NCI-H1417 (cell line): ENCODE measurements around the gene GLIPR1.
"Not testable (repeated sequence)": the region's sequence is repeated elsewhere in the genome, so short reads cannot be mapped to it uniquely, and the experiment has no call there.

Experiments
- DNase-seq, 3 experiments: peaks; one replicate each; lab custom pipeline; 2025; lab: John Stamatoyannopoulos, UW

The GLIPR1 gene

DNA sequence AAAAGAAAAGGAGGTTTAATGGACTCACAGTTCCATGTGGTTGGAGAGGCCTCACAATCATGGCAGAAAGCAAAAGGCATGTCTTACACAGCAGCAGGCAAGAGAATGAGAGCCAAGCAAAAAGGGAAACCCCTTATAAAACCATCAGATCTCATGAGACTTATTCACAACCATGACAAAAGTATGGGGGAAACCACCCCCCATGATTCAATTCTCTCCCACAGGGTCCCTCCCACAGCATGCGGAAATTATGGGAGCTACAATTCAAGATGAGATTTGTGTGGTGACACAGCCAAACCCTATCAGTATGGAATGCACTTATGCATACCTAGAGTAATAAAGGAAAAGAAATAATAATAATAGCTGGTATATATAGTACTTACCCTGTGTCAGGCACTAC, 4.5 kb upstream of the GLIPR1 start:
- no peak for DNase-seq

DNA sequence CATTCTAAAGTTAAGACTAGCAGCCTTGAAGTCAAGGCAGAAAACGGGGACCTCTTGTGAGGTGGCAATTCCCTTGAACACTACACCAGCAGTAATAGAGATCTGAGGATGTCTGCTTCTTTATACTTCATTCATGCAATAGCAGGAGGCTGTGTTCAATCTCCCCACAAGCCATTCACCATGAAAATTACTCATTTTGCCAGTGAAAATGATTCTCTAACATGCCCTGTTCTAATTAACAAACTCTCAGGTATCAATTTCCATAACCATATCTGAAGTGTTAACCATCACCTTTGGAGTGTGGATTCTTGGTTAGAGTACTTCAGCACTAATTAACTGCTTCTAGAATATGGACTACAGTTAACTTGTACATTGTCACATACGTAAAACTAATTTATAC, 3.4 kb upstream of the GLIPR1 start:
- DNase-seq = no peak

DNA sequence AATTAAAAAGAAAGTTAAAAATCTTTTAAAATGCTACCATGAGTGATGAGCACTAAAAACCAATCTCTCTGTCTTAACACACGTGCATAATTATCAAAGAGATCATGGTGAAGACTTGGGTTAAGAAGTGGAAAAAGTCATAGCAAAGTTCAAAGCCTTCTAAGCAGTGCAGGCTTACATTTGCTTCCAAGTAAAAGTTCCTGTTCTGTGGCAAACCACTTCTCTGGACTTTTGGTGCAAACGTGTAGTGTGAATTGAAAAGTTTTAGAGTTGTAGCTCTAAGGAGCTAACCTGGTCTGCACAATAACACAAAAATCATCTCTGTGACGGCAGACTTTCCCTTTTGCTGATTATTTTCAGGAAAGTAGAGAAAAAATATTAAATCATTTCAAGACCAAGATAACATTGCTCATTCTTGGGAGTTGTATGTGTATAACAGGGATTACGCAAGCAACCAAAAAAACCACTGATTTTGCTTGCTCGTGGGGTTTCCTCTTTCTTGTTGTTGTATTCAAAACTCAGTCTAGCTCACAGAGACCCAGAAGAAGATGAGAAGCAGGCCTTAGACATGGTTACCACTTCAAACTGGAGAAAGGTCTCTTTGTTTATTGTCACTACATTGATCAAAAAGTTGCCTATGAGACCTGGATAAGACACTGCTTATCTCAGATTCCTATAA, 2.3 kb upstream of the GLIPR1 start:
- DNase-seq = no peak

- no peak for DNase-seq
Measured at GRCh38 chr12:75479963-75480461, 543 bp upstream of the GLIPR1 start.

DNA sequence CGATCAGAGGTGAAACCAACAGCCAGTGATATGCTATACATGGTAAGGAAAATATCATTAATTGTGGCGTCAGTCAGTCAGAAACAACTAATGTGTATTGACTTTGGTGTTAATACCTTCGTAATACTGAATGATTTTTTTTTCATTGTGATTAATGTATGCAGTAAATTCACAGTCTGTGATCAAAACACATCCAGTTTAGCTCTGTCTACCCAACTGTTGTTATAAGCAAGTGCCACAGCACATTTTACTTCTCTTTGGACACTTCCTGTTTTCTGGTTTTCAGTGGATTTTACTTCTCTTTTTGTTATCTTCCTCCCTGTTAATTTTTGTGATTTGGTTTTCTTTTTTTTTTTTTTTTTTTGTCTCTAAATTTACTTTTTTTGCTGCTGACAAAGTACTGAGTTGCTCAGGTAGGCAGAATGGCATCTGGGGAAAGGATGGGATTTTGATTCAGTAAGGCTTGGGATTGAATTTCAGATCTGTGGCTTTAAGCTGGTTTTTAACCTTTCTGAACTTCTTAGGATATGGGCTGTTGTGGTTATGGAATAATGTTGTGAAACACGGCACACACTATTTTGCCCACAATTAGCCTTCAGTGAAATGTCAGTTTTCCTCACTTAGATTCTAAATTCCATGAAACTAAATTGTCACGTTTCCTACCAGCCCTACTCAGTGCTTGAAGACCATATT, 604 bp downstream of the GLIPR1 start:
- no peak for DNase-seq

GRCh38 chr12:75481774-75482173, 1.2 kb downstream of the GLIPR1 start:
- DNase-seq = no peak

- peak in 2 of 3 experiments; percentile 36 to 71 for DNase-seq
Measured at GRCh38 chr12:75482646-75483045, 2.1 kb downstream of the GLIPR1 start.

GRCh38 chr12:75483431-75483830, 2.9 kb downstream of the GLIPR1 start:
- no peak for DNase-seq

- not testable (repeated sequence) for DNase-seq
Measured at GRCh38 chr12:75484450-75484849, 3.9 kb downstream of the GLIPR1 start.

GRCh38 chr12:75487308-75487707, 6.8 kb downstream of the GLIPR1 start:
- no peak for DNase-seq

- peak in 1 of 3 experiments; percentile 38 for DNase-seq
Measured at GRCh38 chr12:75488553-75488952, 8.0 kb downstream of the GLIPR1 start.

- no peak for DNase-seq
Measured at GRCh38 chr12:75489187-75489586, 8.6 kb downstream of the GLIPR1 start.

- no peak for DNase-seq
Measured at GRCh38 chr12:75489613-75490210, 9.2 kb downstream of the GLIPR1 start.

DNA sequence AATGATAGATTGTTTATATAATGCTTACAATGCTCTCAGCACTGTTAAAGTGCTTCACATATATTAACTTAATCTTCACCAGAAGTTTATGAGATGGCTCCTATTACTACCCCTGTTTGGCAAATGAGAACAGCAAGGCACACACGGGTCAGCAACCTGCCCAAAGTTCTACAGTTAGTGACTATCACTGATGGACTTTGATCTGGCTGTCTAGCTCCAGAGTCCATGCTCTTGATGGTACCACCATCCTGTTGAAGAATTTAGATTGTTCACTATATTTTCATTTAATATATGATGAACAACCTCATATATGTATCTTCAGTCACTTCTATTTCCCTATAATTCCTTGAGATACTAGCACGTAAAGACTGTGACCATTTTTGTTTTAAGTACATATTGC, 10.6 kb downstream of the GLIPR1 start:
- no peak for DNase-seq

- no peak for DNase-seq
Measured at GRCh38 chr12:75503459-75503858, 22.9 kb downstream of the GLIPR1 start.

- DNase-seq = no peak
Measured at GRCh38 chr12:75503866-75504265, 23.3 kb downstream of the GLIPR1 start.

DNA sequence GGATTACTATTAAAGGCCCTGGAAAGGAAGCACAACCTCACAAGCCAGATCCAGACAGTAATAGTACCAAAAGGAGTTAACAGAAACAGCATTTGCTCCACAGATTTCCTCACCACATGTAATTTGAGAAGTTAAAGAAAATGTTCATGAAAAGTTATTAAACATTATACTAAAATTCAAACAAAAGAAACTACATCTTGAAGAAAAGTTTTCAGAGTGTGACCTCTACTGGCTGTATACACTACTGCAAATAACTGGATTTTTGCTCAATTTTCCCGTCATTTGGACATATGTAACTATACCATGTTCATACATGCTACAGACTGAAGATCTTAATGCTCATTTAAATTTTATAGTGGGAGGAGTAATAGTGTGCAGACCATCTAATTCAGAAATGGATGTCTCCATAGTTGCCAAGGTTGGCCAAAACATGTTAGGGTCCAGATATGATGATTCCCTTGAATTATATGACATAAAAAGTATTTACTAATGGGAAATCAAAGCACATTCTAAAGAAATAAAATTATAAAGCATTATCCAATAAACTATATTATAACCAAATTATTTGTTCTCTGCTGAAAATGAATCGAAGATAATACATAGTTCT, 25.3 kb downstream of the GLIPR1 start:
- peak in 1 of 3 experiments; percentile 62 for DNase-seq

DNA sequence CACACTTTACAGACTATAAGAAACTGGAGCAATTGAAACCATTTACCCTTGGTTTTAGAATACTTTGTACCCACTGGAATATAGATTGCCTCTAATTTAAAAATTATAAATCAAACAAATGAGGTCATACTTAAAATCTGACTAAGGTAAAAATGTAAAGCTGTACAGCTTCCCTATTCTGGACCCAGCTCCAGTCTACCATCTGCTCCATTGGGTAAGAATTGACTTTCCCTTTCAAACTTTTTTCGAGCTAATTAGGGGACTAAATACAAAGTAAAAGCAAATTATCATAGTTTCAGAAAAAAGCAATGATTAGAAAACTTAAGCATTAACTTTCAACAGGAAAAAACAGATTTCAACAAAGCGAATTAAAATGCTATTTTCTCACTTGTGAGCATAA, 26.5 kb downstream of the GLIPR1 start:
- no peak for DNase-seq

DNA sequence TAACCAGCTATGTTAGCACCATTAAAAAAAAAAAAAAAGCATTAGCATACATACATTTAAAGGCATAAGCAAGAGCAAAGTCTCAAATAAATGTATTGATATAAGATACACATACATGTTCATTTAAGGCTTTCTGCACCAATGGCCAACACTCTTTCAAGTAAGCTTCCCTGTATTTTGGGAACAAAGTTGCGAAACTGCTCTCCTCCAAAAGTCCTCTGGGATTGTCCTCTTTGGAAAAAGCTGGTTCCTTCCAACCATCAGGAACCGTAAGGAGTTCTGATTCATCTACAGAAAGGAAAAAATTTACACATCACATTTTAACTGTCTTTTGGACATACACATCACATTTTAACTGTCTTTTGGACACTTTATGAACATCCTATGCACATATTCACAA, 27.6 kb downstream of the GLIPR1 start:
- no peak for DNase-seq

- no peak for DNase-seq
Measured at GRCh38 chr12:75509621-75510020, 29.1 kb downstream of the GLIPR1 start.

DNA sequence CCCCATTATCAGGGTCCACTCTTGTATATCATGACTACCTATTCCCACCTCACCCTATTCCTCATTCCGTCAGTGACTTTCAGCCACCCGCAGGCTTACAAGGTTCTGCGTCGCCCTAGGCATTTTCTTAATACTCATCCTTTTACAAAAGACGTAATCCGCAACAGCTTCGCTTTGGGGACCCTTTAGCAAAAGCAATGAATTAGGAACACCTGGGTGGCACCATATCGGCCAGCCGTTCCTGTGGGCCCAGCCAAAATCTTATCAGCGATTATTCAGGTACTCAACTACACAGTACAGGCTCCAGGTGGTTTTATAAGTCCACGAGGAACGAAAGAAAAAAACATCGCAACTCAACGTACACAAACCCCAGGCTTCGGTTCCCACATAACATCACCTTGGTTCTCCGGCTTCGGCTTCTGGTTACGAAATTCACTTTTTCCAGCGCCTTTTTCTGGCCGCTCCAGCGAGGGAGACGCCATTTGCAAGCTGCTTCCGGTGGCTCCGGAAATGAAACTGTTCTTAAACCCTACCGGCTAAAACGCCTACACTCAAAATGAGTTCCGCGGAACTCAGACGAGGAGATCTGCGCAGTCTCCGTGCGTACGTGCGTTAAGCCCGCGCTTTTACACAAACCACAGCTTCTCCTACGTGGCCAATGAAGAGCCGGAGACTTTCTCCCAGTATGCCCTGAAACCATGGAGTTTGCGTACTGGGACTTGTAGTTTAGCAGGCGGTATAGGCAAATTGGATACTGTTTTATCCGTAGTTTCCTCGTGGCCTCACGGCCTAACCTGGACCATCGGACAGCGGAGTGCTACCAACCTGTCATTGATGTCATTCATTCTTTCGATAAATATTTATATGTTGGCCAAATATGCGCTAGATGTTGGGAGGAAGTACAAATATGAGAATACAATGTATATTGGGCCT, 30.8 kb downstream of the GLIPR1 start, which contains the start of gene KRR1:
Gene KRR1 (minus strand): TSS at position 494 of the 933 bp plus-strand sequence. CDS start 12 bp downstream, at position 482.
- peak; percentile 99 to 100 (median 99) for DNase-seq
